GM12892 (cell line): ENCODE data around the gene CABCOCO1.

Source experiments
- POLR2A ChIP-seq: IDR thresholded peaks from 2 replicates; pipeline ENCODE4 v1.6.1; 2011; ENCODE audit warnings: low read depth, low read length, control low read depth
- POLR2AphosphoS5 ChIP-seq: IDR thresholded peaks from 2 replicates; pipeline ENCODE4 v1.6.1; 2011; ENCODE audit warnings: low read depth, low read length, control low read depth
- TAF1 ChIP-seq: IDR thresholded peaks from 2 replicates; pipeline ENCODE4 v1.6.1; 2011; ENCODE audit warnings: low read depth, mild to moderate bottlenecking, control low read depth, low read length, borderline replicate concordance

- TF ChIP-seq POLR2A (no peak), TAF1 (no peak), POLR2AphosphoS5 (no peak)
Observed at GRCh38 chr10:61812052-61812721, 149.5 kb downstream of the CABCOCO1 start.
